Astrocyte (in vitro differentiated cells and primary cell): ENCODE data around the gene ANGPTL1.

ENCODE experiments used
- EZH2 ChIP-seq: IDR thresholded peaks from 2 replicates; pipeline ENCODE4 v1.6.1; 2012; ENCODE audit warnings: mild to moderate bottlenecking, low read length, inconsistent platforms; ENCODE audit not compliant: insufficient read depth
- TF ChIP-seq, protein P1 (sequence below): IDR thresholded peaks from 2 replicates; pipeline ENCODE4 v1.5.1; 2011; ENCODE audit warnings: low read depth, mild to moderate bottlenecking, inconsistent platforms, low read length, moderate library complexity; ENCODE audit not compliant: insufficient read depth

DNA sequence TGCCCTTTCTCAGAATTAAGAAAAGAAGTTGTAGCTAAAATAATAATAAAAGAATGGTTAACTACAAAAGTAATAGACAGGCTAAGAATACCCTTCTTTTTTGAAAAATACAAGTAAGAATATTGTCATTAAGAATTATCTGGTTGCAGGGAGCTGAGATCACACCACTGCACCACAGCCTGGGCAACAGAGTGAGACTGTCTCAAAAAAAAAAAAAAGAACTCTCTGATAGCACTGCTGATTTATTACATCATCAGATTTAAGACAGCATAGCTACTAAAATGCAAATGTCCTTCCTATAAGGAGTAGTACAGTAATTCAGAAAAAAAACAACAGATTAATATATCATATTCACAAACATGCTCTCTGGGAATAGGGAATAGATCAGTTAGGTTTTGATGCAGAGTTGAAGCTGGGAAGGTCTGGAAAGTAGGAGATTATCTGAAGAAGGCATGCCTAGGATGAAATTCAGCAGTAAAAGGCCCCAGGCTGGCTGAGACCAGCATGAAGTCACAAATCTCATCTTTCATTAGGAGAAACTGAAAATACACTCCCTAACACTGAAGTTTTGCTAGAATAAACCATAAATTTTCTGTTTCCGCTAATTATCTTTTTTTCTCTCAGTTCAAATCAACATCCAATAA is 30.7 kb upstream of the ANGPTL1 start:
- TF ChIP-seq, protein P1, sequence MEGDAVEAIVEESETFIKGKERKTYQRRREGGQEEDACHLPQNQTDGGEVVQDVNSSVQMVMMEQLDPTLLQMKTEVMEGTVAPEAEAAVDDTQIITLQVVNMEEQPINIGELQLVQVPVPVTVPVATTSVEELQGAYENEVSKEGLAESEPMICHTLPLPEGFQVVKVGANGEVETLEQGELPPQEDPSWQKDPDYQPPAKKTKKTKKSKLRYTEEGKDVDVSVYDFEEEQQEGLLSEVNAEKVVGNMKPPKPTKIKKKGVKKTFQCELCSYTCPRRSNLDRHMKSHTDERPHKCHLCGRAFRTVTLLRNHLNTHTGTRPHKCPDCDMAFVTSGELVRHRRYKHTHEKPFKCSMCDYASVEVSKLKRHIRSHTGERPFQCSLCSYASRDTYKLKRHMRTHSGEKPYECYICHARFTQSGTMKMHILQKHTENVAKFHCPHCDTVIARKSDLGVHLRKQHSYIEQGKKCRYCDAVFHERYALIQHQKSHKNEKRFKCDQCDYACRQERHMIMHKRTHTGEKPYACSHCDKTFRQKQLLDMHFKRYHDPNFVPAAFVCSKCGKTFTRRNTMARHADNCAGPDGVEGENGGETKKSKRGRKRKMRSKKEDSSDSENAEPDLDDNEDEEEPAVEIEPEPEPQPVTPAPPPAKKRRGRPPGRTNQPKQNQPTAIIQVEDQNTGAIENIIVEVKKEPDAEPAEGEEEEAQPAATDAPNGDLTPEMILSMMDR: no peak
- TF ChIP-seq EZH2: no peak
